Left ventricle myocardium inferior (tissue), 1 donor: ENCODE data around the gene ZNF180. TPM values are rescaled to one million over a fixed set of nuclear protein-coding genes. Genes with fewer than 3 reads are reported as not detected.

Experiments
- DNase-seq: peaks from one replicate; pipeline ENCODE4 v3.0.0-alpha.2; 2020
- H3K27ac ChIP-seq: fragments of 200-600 bp; replicated peaks from 2 replicates; pipeline ENCODE4 v1.8.0; 2021
- H3K27me3 ChIP-seq: fragments of 200-600 bp; 2 replicates; pipeline ENCODE4 v1.8.0; 2021; ENCODE audit warnings: low read depth
- H3K36me3 ChIP-seq: fragments of 200-600 bp; 2 replicates; pipeline ENCODE4 v1.8.0; 2021
- H3K4me1 ChIP-seq: fragments of 200-600 bp; 2 replicates; pipeline ENCODE4 v1.8.0; 2021
- H3K4me3 ChIP-seq: fragments of 200-600 bp; 2 replicates; pipeline ENCODE4 v1.8.0; 2021; ENCODE audit warnings: mild to moderate bottlenecking, moderate library complexity
- H3K9me3 ChIP-seq: fragments of 200-600 bp; replicated peaks from 2 replicates; pipeline ENCODE4 v1.8.0; 2021
- intact Hi-C: fragments of 100-400 bp; cut with micrococcal nuclease; formaldehyde crosslinking; loops from one replicate; pipeline ENCODE4 v1.11.0; 2022
- total RNA-seq: library from RNA; stranded (reverse); fragmentation: NEBNext Ultra II Directional; extraction: Animal tissue kit (Norgen Biotek cat#: 25700); gene quantifications from one replicate; pipeline ENCODE4 v1.2.1, GENCODE V29; 2021
- TF ChIP-seq, protein P1 (sequence below): fragments of 200-600 bp; IDR thresholded peaks from 2 replicates; pipeline ENCODE4 v1.8.0; 2021; ENCODE audit warnings: antibody characterized with exemption, mild to moderate bottlenecking, borderline replicate concordance
- donor health status: DM: no; HTN: yes; CAD: no; lungs with severe emphysema.

The ZNF180 gene
- total RNA-seq, 1 donor from 2014 or later: 4.8 TPM

DNA sequence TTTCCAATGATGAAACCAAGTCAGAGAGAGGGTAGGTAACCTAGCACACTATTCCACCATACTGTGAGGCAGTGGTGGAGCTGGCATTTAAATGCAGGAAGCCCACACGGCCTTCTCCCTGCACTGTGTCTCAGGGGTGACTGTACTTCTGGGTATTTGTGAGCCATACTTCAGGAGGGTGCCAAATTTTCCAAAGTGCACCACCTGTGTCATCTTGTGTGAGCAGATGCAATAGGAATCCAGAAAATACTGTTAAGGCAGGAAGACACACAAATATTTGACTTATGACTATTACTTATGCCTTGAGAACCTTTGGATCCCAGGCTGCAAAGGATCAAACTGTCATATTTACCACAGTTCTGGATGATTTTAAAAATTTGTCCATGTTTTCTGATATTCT is 69.4 kb downstream of the ZNF180 start:
- TF ChIP-seq, protein P1, sequence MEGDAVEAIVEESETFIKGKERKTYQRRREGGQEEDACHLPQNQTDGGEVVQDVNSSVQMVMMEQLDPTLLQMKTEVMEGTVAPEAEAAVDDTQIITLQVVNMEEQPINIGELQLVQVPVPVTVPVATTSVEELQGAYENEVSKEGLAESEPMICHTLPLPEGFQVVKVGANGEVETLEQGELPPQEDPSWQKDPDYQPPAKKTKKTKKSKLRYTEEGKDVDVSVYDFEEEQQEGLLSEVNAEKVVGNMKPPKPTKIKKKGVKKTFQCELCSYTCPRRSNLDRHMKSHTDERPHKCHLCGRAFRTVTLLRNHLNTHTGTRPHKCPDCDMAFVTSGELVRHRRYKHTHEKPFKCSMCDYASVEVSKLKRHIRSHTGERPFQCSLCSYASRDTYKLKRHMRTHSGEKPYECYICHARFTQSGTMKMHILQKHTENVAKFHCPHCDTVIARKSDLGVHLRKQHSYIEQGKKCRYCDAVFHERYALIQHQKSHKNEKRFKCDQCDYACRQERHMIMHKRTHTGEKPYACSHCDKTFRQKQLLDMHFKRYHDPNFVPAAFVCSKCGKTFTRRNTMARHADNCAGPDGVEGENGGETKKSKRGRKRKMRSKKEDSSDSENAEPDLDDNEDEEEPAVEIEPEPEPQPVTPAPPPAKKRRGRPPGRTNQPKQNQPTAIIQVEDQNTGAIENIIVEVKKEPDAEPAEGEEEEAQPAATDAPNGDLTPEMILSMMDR: no peak
- Histone ChIP-seq H3K27ac (no peak overlapping the region), H3K9me3 (peaks cover 100% of the 10 kb centered on the region), H3K36me3 (peaks cover 97% of the 10 kb centered on the region), H3K27me3 (no peaks in the 10 kb centered on the region), H3K4me3 (no peak overlapping the region), H3K4me1 (no peaks in the 10 kb centered on the region)
- DNase-seq: no peak
- intact Hi-C loops: no loop called here

Other genes starting within 250 kb of the ZNF180 start
- gene ZNF233, start 240.6 kb downstream of the ZNF180 start, total RNA-seq: 6.8 TPM
- 4.8 TPM for gene ZNF235, start 195.5 kb downstream of the ZNF180 start, total RNA-seq
- gene ZNF112, start 143.8 kb downstream of the ZNF180 start, total RNA-seq: 3.5 TPM
- 5.4 TPM for gene ZNF285, start 98.9 kb downstream of the ZNF180 start, total RNA-seq
- gene ZNF229, start 52.0 kb downstream of the ZNF180 start, total RNA-seq: 5.3 TPM
- gene CEACAM20, start 29.2 kb upstream of the ZNF180 start, total RNA-seq: not detected
- not detected for gene IGSF23, start 113.0 kb upstream of the ZNF180 start, total RNA-seq
- 33.5 TPM for gene PVR, start 143.4 kb upstream of the ZNF180 start, total RNA-seq
- gene CEACAM19, start 171.0 kb upstream of the ZNF180 start, total RNA-seq: 2.2 TPM
- not detected for gene CEACAM16, start 198.6 kb upstream of the ZNF180 start, total RNA-seq
- gene BCL3, start 248.2 kb upstream of the ZNF180 start, total RNA-seq: 15.0 TPM